ENCODE data around the gene CNPY2.
"Not testable (repeated sequence)": the region's sequence is repeated elsewhere in the genome, so short reads cannot be mapped to it uniquely, and the experiment has no call there.

CNPY2 gene

DNA sequence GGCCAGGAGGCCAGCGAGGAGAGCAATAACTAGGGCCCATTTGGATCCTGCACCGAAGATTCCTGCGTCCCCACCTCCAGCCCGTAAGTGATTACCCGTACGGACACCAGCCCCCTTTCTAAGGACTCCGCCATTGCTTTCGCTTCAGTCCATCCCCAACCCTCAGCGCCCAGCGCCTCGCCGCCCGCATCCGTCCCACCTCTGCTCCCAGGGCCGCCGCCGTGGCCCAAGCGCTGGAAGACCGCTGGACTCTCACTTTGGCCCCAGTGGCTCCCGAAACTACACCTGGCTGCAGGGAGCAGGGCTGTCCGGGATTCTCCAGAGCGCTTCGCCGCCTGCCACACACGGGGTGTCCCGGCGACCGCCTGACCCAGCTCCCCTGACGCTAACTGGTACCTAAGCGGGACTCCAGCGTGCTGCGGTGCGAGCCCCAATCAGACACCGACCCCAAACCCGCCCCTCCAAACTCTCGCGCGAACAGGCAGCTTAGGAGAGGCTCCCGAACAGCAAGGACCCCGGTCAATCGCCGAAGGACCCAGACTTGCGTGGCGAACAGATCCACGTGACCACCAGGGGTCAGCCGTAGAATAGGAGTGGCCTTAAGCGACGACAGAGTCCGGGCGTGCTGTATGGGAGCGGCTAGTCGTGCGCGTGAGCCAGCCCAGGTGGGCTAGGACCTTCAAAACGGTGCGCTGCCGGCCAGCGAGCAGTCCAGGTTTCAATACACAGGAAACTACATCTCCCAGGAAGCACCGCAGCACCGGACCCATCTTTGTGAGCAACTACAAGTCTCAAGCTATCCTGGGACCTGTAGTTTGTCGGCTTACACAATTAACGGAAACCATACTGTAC, at the start of gene CNPY2:
CNPY2 (minus strand) TSS at position 367 of the 852 bp plus-strand sequence. CDS start 771 bp downstream, outside the sequence.
- peak; percentile 91 for DNase-seq

DNA sequence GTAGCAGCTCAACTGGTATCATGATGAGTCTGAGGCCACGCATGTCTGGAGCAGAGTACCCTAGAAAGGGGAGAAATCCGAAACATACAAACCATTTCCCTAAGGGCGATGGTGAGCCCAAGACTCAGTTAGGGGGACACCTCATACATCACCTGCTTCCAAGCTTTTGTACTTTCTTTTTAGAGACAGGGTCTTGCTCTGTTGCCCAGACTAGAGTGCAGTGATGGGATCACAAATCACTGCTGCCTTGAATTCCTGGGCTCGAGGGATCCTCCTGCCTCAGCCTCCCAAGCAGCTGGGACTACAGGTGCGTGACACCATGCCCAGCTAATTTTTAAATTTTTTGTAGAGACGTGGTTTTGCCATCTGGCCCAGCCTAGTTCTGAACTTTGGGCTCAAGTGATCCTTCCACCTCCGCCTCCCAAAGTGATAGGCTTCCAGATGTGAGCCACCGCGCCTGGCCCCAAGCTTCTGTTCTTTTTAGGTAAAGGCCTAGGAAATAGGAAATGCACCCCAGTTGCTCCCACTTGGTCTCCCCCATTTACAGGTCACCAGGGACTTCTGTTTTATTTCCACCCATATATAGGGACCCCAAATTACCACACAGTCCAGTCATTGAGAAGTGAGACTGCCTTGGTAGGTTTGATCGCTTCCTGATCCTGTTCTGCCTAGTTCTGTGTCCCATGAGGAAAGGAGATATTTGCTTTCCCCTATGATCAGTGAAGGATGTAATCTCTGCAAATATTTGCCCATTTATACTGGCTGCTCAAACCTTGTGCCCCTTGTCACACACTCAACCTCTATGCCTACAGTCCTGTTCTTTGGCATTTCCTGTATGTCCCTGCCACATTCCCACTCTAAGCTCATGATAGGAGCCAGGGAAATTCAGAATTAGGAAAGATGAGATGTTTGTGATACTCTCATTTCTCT, 46.6 kb upstream of the CNPY2 start, which contains the start of gene APOF:
APOF (minus strand) TSS at position 728 of the 930 bp plus-strand sequence; CDS start at position 616, 112 bp downstream.
- no peak for DNase-seq

DNA sequence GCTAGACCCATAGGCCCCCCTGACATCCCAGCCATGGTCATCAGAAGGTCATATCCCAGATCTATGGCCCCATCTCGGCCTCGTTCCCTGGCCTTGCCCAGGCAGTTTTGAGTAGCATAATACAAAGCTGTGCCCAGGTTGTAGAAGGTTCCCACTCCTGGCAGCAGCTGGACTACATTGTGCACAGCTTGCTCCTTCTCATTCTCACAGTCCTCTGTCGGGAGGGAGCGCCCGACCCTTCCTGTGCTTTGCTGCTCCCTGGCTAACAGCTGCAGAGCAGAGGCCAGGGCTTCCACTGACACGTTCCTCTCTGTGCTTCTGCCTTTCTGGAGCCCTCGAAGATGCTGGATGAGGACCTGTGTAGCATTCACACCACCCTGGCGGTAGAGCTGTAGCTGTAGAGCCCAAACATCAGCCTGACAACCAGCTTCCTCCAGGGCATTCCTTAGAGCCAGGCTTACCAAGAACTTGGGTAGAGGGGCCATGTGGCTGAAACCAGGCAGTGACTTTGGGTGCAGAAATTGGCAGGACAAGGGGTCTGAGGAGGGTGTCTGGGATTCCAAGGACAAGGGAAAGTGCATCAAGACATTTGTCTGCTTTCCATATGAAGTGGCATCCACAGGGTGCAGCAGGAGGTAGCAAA, 45.8 kb upstream of the CNPY2 start:
- DNase-seq, result no peak

DNA sequence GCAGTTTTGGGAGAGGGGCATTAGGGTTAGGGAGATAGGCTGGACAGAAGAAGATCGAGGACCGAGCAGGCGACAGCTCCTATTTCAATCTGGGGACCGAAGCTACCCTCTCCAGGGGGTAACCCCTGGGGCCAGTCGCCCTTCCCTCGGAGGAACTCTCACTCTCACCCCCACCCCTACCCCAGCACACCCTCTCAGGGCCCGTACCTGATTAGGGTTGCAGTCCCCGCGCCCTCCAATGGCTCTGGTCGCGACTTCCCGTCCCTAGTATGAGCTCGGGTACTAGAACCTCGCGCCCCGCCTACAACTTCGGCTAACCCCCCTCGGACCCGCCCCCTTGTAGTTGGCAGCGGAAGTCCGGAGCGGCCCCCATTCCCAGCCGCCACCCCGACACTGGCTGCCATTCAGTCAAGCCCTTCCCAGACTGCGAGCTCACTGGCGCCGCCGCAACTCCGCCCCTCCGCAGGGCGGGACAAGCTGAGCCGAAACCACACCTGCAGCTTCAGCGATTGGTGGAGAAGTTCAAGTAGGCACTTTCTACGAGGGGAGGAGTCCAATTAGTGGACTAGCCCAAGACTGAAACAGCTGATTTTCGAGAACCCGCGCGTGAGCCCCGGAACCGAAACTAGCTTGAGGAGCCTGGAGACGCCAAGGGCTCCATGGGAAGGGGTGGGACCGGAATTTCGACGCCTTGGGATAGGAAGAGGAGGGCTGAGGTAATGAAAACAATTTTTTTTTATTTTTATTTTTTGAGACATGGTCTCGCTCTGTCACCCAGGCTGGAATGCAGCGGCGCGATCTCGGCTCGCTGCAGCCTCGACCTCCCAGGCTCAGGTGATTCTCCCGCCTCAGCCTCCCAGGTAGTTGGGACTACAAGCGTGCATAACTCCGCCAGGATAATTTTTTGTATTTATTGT, 44.3 kb upstream of the CNPY2 start, which contains the start of gene STAT2:
STAT2 (minus strand) TSS at position 257 of the 917 bp plus-strand sequence. CDS start 3,536 bp downstream, outside the sequence.
- DNase-seq, result peak; percentile 99

DNA sequence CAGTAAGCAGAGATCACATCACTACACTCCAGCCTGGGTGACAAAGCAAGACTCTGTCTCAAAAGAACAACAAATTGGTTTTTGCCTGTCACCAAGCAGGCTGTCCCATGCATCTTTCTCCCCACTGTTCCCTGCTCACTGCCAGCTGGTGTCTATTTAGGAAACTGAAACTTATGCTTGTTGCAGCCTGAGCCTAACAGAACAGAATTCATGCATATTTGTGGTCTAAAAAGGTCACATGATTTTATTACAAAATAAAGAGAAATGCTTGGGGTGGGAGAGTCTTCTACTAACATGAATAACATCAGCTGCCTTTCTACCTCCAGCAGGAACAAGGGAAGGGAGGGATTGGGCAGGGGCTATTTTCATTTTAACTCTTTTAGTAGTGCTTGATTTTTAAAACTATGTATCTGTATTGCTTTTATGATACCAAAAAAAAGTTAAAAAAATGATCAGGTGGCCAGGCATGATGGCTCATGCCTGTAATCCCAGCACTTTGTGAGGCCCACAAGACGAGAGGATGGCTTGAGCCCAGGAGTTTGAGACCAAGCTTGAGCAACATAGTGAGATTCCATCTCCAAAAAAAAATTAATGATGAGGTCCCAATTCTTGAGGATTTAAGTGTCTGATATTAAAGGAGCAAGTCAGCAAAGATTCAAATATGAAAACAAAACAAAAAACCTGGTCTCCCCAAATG, 43.2 kb upstream of the CNPY2 start:
- no peak for DNase-seq

DNA sequence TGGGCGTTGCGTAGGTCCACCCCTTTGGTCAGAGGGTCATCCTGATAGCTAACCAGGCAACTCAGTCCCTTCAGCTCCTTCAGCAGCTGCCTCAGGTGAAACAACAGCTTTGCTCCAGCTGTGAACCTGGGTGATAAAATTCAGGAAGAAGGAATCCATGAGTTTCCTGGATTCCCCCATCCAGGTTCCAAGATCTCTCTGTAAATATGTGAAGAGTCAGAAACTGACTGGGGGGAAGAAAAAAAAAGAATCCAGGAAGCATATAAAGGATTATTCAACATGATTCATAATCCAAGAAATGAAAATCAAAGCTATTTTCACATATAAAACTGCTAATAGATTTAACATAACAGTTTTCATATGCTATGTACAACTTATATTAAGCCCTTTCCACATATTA, 35.5 kb upstream of the CNPY2 start:
- no peak for DNase-seq

DNA sequence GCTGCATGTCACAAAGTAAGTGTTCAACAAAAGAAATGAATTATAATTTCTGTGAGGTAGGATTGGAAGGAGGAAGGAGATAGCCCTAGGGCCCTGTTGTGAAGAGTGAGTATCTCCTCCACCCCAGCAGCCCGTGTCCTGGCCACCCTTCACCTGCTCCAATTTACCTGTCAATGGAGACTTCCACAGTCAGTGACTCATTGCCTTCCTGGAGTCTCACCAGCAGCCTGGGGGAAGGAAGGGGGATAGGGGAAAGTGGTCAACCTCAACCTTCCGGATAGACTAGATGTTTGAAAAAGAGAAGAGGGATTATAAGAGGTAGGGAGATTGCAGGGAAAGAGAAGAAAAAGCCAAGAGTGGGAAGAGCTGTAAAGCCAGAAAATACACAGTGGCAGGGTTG, 34.9 kb upstream of the CNPY2 start:
- DNase-seq, result no peak

DNA sequence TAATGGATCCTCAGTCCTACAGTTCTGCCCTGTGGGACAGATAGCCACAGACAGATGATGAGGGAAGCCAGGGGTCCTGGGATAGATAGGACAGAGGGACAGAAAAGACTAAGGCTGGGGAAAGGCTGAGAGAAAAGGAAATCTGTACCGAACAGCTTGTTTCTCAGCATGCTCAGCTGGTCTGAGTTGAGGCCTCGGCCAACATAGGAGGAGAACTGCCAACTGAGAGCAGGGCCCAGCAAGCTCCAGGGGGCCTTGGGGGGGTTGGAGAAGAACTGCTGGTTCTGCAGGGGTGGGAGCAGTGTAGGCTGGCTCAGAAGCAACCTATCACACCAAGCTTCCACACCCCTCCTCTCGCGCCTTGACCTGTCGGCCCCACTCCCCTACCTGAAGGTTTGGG, 33.0 kb upstream of the CNPY2 start:
- DNase-seq, result no peak

DNA sequence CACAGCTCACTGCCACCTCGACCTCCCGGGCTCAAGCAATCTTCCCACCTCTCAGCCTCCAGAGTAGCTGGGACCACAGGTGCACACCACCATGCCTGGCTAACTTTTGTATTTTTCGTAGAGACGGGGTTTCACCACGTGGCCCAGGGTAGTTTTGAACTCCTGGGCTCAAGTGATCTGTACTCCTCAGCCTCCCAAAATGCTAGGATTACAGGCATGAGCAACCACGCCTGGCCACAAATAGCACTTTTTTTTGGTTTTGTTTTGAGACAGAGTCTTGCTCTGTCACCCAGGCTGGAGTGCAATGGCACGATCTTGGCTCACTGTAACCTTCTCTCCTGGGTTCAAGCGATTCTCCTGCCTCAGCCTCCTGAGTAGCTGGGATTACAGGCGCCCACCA, 31.5 kb upstream of the CNPY2 start:
- DNase-seq, result not testable (repeated sequence)

DNA sequence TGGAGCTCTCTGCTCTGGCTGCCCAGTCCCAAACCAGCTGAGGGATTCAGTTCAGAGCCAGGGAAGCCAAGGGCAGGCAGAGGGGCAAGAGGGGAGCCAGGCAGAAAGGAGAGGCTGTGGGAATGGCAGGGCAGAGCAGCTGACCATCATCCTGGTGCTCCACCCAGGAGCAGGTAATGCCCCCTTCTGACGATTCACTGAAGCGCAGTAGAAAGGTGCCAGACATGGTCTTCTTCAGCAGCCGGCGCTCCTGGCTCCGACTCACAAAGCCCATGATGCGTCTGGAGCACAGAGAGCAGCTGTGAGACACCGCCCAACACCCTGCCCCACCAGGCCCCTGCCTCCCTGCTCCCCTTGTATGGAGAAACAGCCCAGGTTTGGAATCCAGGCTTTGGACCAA, 30.9 kb upstream of the CNPY2 start:
- no peak for DNase-seq

DNA sequence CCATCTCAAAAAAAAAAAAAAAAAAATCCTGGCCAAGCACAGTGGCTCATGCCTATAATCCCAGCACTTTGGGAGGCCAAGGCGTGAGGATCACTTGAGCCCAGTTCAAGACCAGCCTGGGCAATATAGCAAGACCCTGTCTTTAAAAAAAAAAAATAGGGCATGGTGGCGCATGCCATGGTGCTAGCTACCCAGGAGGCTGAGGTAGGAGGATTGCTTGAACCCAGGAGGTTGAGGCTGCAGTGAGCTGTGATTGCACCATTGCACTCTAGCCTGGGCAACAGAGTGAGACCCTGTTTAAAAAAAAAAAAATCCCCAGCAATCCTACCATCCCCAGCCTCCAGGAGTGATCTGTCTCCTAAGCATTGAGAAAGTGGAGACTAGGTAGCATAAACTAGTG, 26.5 kb upstream of the CNPY2 start:
- not testable (repeated sequence) for DNase-seq

DNA sequence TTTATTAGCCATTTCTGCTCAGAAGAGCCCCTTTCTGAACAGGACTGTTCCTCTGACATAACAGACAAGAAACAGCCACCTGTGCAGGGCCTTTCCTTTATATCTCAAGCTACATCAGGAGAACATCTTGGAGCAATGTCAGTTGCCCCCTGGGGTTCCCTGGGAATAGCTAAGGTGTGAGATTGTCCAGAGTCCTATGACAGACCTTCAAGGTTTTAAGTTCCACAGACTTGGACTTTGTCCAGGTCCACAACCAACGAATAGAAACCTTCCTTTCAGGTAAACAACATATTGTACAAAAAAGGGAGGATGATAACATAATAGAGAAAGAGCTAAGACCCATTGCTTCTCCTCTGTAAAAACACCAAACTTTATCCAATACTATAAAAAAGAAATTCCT, 25.8 kb upstream of the CNPY2 start:
- DNase-seq, result no peak

DNA sequence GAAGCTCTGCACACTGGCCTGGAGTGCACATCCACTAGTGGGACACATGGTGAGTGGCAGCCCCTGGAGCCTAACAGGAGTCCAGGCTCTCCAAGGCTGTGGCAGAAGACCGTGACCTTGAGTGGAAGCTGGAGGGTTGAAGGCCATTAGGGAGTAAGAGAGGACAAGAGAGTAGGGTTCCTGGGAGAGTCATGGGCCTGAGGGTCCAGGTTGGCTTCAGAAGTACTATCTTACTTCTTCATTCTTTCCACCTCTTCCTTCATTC, 23.3 kb upstream of the CNPY2 start:
- DNase-seq, result no peak

DNA sequence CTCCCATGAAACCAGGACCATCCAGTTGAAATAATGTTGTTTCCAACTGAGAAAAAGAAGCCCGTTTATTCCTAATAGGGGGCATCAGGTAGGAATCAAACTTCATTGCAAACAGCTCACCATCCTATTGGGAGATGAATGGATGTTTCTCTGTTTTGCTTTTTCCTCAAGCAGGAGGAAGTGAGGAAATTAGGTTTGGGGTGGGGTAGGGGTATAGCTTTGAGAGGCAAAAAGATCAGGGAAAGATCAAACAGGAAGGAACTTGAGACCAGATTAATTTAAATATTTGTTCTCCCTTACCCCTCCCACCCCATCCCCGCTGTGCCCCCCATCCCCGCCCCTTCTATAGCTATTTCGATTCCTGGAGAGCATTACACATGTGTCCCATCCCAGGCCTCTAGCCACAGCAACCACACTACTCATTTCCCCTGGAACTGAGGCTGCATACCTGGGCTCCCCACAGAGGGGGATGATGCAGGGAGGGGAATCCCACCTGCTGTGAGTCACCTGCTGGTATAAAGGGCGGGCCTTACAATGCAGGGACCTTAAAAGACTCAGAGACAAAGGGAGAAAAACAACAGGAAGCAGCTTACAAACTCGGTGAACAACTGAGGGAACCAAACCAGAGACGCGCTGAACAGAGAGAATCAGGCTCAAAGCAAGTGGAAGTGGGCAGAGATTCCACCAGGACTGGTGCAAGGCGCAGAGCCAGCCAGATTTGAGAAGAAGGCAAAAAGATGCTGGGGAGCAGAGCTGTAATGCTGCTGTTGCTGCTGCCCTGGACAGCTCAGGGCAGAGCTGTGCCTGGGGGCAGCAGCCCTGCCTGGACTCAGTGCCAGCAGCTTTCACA, 22.7 kb upstream of the CNPY2 start, which contains the start of gene IL23A:
IL23A (plus strand) TSS at position 577 of the 850 bp plus-strand sequence; CDS start at position 738, 161 bp downstream.
- DNase-seq, result peak; percentile 85 to 89

DNA sequence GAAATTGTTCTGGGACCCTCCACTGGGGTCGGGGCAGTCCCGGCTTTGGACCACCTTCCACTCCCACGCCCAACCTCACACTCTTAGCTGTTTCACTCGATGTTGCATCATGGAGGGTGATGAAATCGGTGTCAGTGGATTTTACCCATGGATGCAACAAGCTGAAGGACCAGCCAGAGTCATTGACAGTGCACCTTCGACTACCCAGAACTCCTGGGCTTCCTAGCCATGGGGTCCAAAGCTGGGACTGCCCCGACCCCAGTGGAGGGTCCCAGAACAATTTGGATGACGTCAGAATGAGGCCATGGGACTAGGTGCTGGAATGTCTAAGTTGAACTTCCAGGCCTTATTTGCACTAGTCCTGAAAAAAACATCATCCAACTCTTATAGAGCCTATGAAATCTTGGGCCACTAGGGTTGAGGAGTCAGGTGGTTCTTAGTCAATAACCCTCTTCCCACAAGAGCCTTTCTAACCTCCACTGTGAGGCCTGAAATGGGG, 22.0 kb upstream of the CNPY2 start:
- DNase-seq, result no peak

DNA sequence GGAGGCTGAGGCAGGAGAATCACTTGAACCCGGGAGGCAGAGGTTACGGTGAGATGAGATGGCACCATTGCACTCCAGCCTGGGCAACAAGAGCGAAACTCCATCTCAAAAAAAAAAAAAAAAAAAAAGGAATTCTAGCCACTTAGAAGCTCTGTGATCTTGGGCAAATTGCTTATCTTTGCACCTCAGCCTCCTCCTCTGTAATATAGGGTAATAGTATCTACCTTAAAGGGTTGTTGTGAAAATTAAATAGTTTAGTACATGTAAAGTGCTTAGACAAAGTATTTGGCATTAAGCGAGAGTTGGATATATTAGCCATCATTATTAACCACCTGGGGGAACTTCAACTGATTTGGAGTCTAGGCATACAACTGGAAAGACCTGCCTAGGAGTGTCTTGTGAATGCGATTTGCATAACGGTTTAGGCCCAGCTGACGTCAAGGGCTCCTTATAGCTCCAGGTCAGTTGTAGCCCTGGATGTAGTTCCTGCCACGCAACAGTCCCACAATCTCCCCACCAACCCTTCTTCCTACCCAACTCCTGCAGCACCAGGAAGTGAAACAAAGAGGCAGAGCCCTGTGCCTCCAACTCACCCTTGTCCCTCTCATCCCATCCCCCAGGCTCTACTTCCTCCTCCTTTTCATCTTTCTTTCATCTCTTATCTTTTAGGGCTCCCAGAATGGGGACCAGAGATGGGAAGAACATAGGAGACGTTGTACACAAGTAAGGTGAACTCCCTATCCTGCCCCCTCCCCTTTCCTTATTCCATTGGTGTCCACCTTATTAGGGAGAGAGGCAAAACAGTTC, 20.8 kb upstream of the CNPY2 start:
- no peak for DNase-seq

DNA sequence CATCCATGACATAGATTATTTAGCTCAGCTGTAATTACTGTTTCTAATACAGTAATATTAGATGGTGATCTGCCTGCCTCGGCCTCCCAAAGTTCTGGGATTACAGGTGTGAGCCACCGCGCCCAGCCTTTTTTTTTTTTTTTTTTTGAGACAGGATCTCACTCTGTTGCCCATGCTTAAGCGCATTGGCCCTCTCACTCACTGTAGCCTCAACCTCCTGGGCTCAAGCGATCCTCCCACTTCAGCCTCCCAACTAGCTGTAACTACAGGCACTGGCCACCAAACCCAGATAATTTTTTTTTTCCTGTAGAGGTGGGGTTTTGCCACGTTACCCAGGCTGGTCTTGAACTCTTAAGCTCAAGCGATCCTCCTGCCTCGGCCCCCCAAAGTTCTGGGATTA, 19.7 kb upstream of the CNPY2 start:
- not testable (repeated sequence) for DNase-seq

DNA sequence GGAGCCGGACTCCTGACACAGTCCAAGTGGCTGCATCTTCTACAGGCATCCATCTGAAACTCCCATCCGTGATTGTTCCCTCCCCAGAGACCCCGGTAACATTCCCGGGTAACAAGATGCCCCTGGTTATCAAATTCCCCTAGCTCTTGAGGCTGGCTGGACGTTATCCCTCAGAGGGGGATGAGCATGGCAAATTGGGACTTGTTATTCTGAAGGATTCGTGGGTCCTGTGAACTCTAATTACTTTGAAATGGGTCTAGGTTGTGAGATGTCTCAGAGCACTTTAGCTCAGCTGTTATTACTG, 18.7 kb upstream of the CNPY2 start:
- DNase-seq, result no peak

Data from activated CD4-positive, alpha-beta T cell treated with anti-CD3 and anti-CD28 coated beads, Interleukin-2, amount 50 U/mL, for 4 hours (primary cell).